ENCODE measurements around the gene PPP4R2. TPM values are rescaled to one million over a fixed set of nuclear protein-coding genes. Genes with fewer than 3 reads are reported as not detected.

Gene PPP4R2
- total and polyA plus RNA-seq, 4 donors: 17.1 to 105 (median 38.0) TPM

GRCh38 chr3:73069187-73069586, 72.6 kb downstream of the PPP4R2 start:
- peaks cover 4 to 8% (median 5%) of the 10 kb centered on the region in 4 donors for H3K36me3 ChIP-seq (ENCODE audit: control insufficient read depth in 4 of 4, insufficient read depth in 4 of 4, low read length in 4 of 4)
- peaks cover 0 to 3% (median 0%) of the 10 kb centered on the region in 5 donors for H3K4me1 ChIP-seq (ENCODE audit: control insufficient read depth in 5 of 5, insufficient read depth in 5 of 5, low read length in 5 of 5)
- no peak for DNase-seq
- 96 to 99% methylated on average over 5 of the region's 5 CpGs for WGBS, 2 donors
- H3K9me3 ChIP-seq (ENCODE audit: control insufficient read depth in 4 of 4, insufficient read depth in 3 of 4, low read length in 3 of 4): no peaks in the 10 kb centered on the region
- no peaks in the 10 kb centered on the region for H3K27me3 ChIP-seq (ENCODE audit: control insufficient read depth in 3 of 3, insufficient read depth in 3 of 3, low read length in 2 of 3)
- H3K27ac ChIP-seq (ENCODE audit: low read depth in 1 of 2, low read length in 1 of 2): no peak overlapping the region
- no peak overlapping the region for H3K4me3 ChIP-seq
- H3K9ac ChIP-seq (ENCODE audit: insufficient read depth in 1 of 2, low read length in 2 of 2): no peak overlapping the region
- TF ChIP-seq, protein P1, sequence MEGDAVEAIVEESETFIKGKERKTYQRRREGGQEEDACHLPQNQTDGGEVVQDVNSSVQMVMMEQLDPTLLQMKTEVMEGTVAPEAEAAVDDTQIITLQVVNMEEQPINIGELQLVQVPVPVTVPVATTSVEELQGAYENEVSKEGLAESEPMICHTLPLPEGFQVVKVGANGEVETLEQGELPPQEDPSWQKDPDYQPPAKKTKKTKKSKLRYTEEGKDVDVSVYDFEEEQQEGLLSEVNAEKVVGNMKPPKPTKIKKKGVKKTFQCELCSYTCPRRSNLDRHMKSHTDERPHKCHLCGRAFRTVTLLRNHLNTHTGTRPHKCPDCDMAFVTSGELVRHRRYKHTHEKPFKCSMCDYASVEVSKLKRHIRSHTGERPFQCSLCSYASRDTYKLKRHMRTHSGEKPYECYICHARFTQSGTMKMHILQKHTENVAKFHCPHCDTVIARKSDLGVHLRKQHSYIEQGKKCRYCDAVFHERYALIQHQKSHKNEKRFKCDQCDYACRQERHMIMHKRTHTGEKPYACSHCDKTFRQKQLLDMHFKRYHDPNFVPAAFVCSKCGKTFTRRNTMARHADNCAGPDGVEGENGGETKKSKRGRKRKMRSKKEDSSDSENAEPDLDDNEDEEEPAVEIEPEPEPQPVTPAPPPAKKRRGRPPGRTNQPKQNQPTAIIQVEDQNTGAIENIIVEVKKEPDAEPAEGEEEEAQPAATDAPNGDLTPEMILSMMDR (IDR thresholded peaks at IDR 0.05; ENCODE audit: control extremely low read depth, extremely low read depth): no peak
- no peak for ATAC-seq (ENCODE audit: insufficient read depth, low FRiP score)

GRCh38 chr3:73069775-73070444, 73.3 kb downstream of the PPP4R2 start:
- H3K27ac ChIP-seq (ENCODE audit: low read depth in 1 of 2, low read length in 1 of 2): no peak overlapping the region
- peaks cover 2 to 8% (median 3%) of the 10 kb centered on the region in 4 donors for H3K36me3 ChIP-seq (ENCODE audit: control insufficient read depth in 4 of 4, insufficient read depth in 4 of 4, low read length in 4 of 4)
- ATAC-seq (ENCODE audit: insufficient read depth, low FRiP score) (no peak), DNase-seq (no peak)
- H3K4me1 ChIP-seq (ENCODE audit: control insufficient read depth in 5 of 5, insufficient read depth in 5 of 5, low read length in 5 of 5): peaks cover 0 to 3% (median 0%) of the 10 kb centered on the region in 5 donors
- no peaks in the 10 kb centered on the region for H3K9me3 ChIP-seq (ENCODE audit: control insufficient read depth in 4 of 4, insufficient read depth in 3 of 4, low read length in 3 of 4)
- no peaks in the 10 kb centered on the region for H3K27me3 ChIP-seq (ENCODE audit: control insufficient read depth in 3 of 3, insufficient read depth in 3 of 3, low read length in 2 of 3)
- H3K4me3 ChIP-seq: no peak overlapping the region
- no peak overlapping the region for H3K9ac ChIP-seq (ENCODE audit: insufficient read depth in 1 of 2, low read length in 2 of 2)
- TF ChIP-seq, protein P1 (IDR thresholded peaks at IDR 0.05; ENCODE audit: control extremely low read depth, extremely low read depth): no peak
- 90 to 94% methylated on average over 14 of the region's 14 CpGs for WGBS, 2 donors

DNA sequence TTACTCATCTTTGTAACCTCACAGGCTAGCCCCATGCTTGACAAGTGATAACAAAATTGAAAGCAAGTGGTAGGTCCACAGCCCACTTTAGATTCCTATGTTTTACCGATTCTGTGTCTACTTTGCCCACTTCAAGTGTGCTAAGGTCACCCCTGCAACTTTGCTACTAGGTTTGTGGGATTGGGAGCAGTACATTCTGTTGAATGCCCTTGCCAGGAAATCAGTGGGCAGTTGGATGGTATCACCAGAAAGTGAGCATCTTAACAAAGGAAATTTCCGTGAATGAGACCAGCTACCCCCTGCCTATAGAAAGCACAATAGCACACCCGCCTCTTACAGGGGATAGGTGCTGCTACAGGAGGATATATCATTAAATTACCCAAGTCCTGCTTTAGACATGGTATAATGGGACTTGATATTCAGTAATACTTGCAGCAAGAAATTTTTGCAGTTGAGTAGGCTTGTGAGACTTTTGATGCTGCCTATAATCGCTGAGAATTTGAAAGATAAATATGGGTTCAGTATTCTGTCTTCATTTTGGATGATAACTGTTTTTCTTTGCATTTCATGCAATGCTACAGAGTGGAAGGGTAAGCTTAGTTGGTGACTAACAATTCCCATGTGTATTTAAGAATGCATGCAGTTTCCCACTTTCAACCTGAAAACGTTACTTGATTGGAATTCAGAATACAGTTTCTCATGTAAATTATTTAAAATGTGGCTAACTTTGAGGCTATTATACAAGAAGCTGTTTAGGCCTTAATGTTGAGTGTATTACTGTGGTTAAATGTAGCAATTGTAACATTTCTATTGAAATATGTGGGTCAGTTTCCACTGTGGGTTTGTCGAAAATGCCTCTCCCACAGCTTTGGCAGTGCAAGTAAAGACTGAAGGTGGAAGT, 74.3 kb downstream of the PPP4R2 start:
- H3K4me3 ChIP-seq: no peak overlapping the region
- H3K27me3 ChIP-seq (ENCODE audit: control insufficient read depth in 3 of 3, insufficient read depth in 3 of 3, low read length in 2 of 3): no peaks in the 10 kb centered on the region
- H3K4me1 ChIP-seq (ENCODE audit: control insufficient read depth in 5 of 5, insufficient read depth in 5 of 5, low read length in 5 of 5): peaks cover 0 to 3% (median 0%) of the 10 kb centered on the region in 5 donors
- H3K36me3 ChIP-seq (ENCODE audit: control insufficient read depth in 4 of 4, insufficient read depth in 4 of 4, low read length in 4 of 4): peaks cover 0 to 8% (median 1%) of the 10 kb centered on the region in 4 donors
- ATAC-seq (ENCODE audit: insufficient read depth, low FRiP score) (no peak), DNase-seq (no peak)
- no peaks in the 10 kb centered on the region for H3K9me3 ChIP-seq (ENCODE audit: control insufficient read depth in 4 of 4, insufficient read depth in 3 of 4, low read length in 3 of 4)
- TF ChIP-seq, protein P1 (IDR thresholded peaks at IDR 0.05; ENCODE audit: control extremely low read depth, extremely low read depth): no peak
- H3K27ac ChIP-seq (ENCODE audit: low read depth in 1 of 2, low read length in 1 of 2): no peak overlapping the region
- WGBS, 2 donors: 58 to 65% methylated on average over 6 of the region's 6 CpGs
- H3K9ac ChIP-seq (ENCODE audit: insufficient read depth in 1 of 2, low read length in 2 of 2): no peak overlapping the region
